Kidney (tissue), 14 donors: ENCODE measurements around the gene NUMA1. TPM values are rescaled to one million over a fixed set of nuclear protein-coding genes. Genes with fewer than 3 reads are reported as not detected.

Experiments
- DNase-seq, 5 donors: peaks; one replicate each; pipeline ENCODE4 v3.0.0-alpha.2; 2013 to 2020
- FAIRE-seq: peaks from 2 replicates; lab custom pipeline; 2012; peaks lifted over from hg19 to GRCh38; lab: Jason Lieb, UNC
- H3K27ac ChIP-seq, 2 donors: one replicate each; pipeline ENCODE4 v1.7.0; 2013; ENCODE audit warnings: low read depth in 2 of 2, low read length in 2 of 2, inconsistent platforms in 1 of 2
- H3K27me3 ChIP-seq: one replicate; pipeline ENCODE4 v1.7.1; 2013; ENCODE audit warnings: low read length, inconsistent platforms; ENCODE audit not compliant: control insufficient read depth, insufficient read depth
- H3K36me3 ChIP-seq, 3 donors: one replicate each; pipeline versions ENCODE4 v1.7.0 to v1.7.1; 2013; ENCODE audit warnings: low read length in 3 of 3, control low read depth in 1 of 3, inconsistent platforms in 1 of 3; ENCODE audit not compliant: insufficient read depth in 3 of 3, control insufficient read depth in 2 of 3
- H3K4me1 ChIP-seq, 3 donors: one replicate each; pipeline versions ENCODE4 v1.7.0 to v1.7.1; 2013; ENCODE audit warnings: low read length in 3 of 3, inconsistent platforms in 1 of 3, low read depth in 1 of 3; ENCODE audit not compliant: control insufficient read depth in 2 of 3, insufficient read depth in 2 of 3
- H3K4me3 ChIP-seq, 3 donors: one replicate each; pipeline versions ENCODE4 v1.7.0 to v1.8.1; 2013; ENCODE audit warnings: low read length in 3 of 3, control low read depth in 1 of 3, inconsistent platforms in 1 of 3
- H3K9ac ChIP-seq, 3 donors: one replicate each; pipeline versions ENCODE4 v1.7.0 to v1.7.1; 2013; ENCODE audit warnings: low read length in 3 of 3, control low read depth in 1 of 3, inconsistent platforms in 1 of 3
- H3K9me3 ChIP-seq, 3 donors: one replicate each; pipeline versions ENCODE4 v1.7.0 to v1.7.1; 2013; ENCODE audit warnings: low read length in 3 of 3, control low read depth in 1 of 3, inconsistent platforms in 1 of 3; ENCODE audit not compliant: control insufficient read depth in 2 of 3, insufficient read depth in 1 of 3
- intact Hi-C: fragments of 100-400 bp; cut with DNase I; formaldehyde crosslinking; loops from one replicate; pipeline ENCODE4 v1.11.1; 2022
- polyA plus RNA-seq: library from polyadenylated mRNA; stranded (reverse); fragments of 350-450 nt; fragmentation: Illumina TruSeq; extraction: RNeasy Lipid Tissue Mini Kit (QIAGEN cat#74804); gene quantifications from one replicate; pipeline ENCODE4 v1.2.3, GENCODE V29; 2014; ENCODE audit warnings: low read depth, low replicate concordance; ENCODE audit not compliant: insufficient read depth
- total RNA-seq: library from RNA; stranded (reverse); fragmentation: NEBNext Ultra II Directional; extraction: Animal tissue kit (Norgen Biotek cat#: 25700); gene quantifications from one replicate; pipeline ENCODE4 v1.2.1, GENCODE V29; 2021
- TF ChIP-seq, protein P1 (sequence below): IDR thresholded peaks from 3 replicates; pipeline ENCODE4 v1.5.1; 2012; ENCODE audit warnings: mild to moderate bottlenecking, moderate library complexity, borderline replicate concordance; ENCODE audit not compliant: insufficient read depth; ENCODE audit errors: extremely low read depth
- donor health status: control.
- donor health status: control.
- donor health status: control.
- donor health status: control.
- donor health status: control.
- donor health status: DM: yes; HTN: yes; CAD: no.
- donor health status: Normal renal cell carcinoma (clear cell type).

Gene NUMA1
- total and polyA plus RNA-seq, 2 donors from 2014 or later: 85.3 to 198 TPM

GRCh38 chr11:72030472-72031045, 49.8 kb downstream of the NUMA1 start:
- Histone ChIP-seq H3K27ac (no peak overlapping the region), H3K4me3 (no peak overlapping the region), H3K9ac (no peak overlapping the region), H3K27me3 (no peaks in the 10 kb centered on the region), H3K36me3 (peaks cover 7 to 35% (median 19%) of the 10 kb centered on the region in 3 donors), H3K9me3 (no peaks in the 10 kb centered on the region), H3K4me1 (peaks cover 0 to 26% (median 21%) of the 10 kb centered on the region in 3 donors)
- intact Hi-C loops: no loop called here
- FAIRE-seq (no peak), DNase-seq (peak in 2 of 5 donors; percentile 29 to 33)
- TF ChIP-seq, protein P1, sequence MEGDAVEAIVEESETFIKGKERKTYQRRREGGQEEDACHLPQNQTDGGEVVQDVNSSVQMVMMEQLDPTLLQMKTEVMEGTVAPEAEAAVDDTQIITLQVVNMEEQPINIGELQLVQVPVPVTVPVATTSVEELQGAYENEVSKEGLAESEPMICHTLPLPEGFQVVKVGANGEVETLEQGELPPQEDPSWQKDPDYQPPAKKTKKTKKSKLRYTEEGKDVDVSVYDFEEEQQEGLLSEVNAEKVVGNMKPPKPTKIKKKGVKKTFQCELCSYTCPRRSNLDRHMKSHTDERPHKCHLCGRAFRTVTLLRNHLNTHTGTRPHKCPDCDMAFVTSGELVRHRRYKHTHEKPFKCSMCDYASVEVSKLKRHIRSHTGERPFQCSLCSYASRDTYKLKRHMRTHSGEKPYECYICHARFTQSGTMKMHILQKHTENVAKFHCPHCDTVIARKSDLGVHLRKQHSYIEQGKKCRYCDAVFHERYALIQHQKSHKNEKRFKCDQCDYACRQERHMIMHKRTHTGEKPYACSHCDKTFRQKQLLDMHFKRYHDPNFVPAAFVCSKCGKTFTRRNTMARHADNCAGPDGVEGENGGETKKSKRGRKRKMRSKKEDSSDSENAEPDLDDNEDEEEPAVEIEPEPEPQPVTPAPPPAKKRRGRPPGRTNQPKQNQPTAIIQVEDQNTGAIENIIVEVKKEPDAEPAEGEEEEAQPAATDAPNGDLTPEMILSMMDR: no peak

DNA sequence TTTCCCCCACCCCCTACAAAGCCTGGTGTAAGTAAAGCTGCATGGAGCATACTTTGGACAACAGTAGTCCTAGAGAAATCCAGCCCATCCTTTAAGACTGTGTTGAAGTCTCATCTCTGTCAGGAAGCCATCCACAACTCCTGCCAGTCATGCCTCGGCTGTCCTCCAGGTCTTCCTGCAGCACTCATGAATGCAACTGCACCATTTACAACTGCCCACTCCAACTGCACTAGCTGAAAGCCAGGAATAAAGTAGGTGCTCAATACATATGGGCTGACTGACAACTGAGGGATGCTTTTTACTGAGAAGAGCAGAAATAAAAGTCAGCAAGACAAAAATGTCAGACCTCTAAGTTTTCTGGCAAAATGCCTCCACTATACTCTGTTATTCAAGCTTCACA, 54.3 kb downstream of the NUMA1 start:
- DNase-seq (no peak), FAIRE-seq (no peak)
- Histone ChIP-seq H3K27me3 (no peaks in the 10 kb centered on the region), H3K27ac (no peak overlapping the region), H3K36me3 (peaks cover 19 to 58% (median 47%) of the 10 kb centered on the region in 3 donors), H3K4me3 (no peak overlapping the region), H3K9ac (no peak overlapping the region), H3K4me1 (peaks cover 0 to 33% (median 30%) of the 10 kb centered on the region in 3 donors), H3K9me3 (no peaks in the 10 kb centered on the region)
- intact Hi-C loops: loop anchor here (5.0 kb wide), 1 partner anchor 66 kb away; no protein-coding TSS in a partner anchor
- TF ChIP-seq, protein P1: no peak

GRCh38 chr11:72024069-72024754, 56.1 kb downstream of the NUMA1 start:
- no peak overlapping the region for H3K9ac ChIP-seq
- FAIRE-seq (no peak), DNase-seq (peak in 1 of 5 donors; percentile 36)
- no peaks in the 10 kb centered on the region for H3K27me3 ChIP-seq
- intact Hi-C loops: no loop called here
- H3K4me1 ChIP-seq: peaks cover 0 to 29% (median 26%) of the 10 kb centered on the region in 3 donors
- H3K4me3 ChIP-seq: no peak overlapping the region
- H3K36me3 ChIP-seq: peaks cover 31 to 73% (median 60%) of the 10 kb centered on the region in 3 donors
- no peak overlapping the region for H3K27ac ChIP-seq
- no peaks in the 10 kb centered on the region for H3K9me3 ChIP-seq
- TF ChIP-seq, protein P1: no peak
